GM18508 (cell line): ENCODE results near the gene WDR54.
"Not testable (repeated sequence)": the region's sequence is repeated elsewhere in the genome, so short reads cannot be mapped to it uniquely, and the experiment has no call there.

Experiments used
- ATAC-seq: cut with Tn5 transposase; IDR thresholded peaks from one replicate; pipeline ENCODE4 v1.9.1; 2021; ENCODE audit warnings: moderate number of reproducible peaks; ENCODE audit not compliant: insufficient read depth, unreplicated experiment

Gene WDR54

GRCh38 chr2:74399785-74400184 lies 21.7 kb upstream of the WDR54 start:
- no peak for ATAC-seq

DNA sequence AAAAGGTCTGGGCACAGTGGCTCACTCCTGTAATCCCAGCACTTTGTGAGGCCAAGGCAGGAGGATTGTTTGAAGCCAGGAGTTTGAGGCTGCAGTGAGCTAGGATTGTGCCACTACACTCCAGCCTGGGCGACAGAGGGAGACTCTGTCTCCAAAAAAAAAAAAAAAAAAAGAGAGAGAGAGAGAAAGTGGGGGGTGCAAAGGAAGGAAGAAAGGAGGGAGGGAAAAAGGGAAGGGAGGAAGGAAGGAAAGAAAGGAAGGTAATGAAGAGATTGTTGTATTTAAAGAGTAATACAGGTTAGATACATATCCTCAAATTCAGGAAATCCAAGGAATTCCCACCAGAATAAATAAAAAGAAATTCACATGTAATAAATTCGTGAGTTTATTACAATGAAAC lies 19.6 kb upstream of the WDR54 start:
- no peak for ATAC-seq

DNA sequence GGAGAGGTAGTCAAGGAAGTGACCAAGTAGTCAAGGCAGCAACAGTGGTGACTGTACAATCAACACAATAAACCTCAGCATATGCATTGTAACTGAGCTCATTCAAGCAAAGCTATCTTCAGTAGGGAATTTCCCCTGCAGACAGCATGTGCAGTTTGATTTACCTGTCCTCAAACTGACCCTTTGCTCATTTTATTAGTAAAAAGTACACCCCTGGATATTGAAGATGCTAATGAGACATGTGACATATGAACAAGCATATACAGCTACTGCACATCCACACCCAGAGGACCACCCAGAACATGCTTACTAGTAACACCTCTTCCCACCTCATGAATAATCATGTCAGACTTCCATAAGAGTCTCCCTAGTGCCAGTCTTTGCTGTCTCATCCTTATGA lies 15.5 kb upstream of the WDR54 start:
- ATAC-seq = no peak

- ATAC-seq = no peak
Observed at GRCh38 chr2:74407682-74408081, 13.8 kb upstream of the WDR54 start.

- no peak for ATAC-seq
Observed at GRCh38 chr2:74413001-74413698, 8.4 kb upstream of the WDR54 start.

- no peak for ATAC-seq
Observed at GRCh38 chr2:74414441-74414840, 7.1 kb upstream of the WDR54 start.

- ATAC-seq = no peak
Observed at GRCh38 chr2:74414881-74415761, 6.4 kb upstream of the WDR54 start.

GRCh38 chr2:74415762-74416395 lies 5.7 kb upstream of the WDR54 start:
- no peak for ATAC-seq

DNA sequence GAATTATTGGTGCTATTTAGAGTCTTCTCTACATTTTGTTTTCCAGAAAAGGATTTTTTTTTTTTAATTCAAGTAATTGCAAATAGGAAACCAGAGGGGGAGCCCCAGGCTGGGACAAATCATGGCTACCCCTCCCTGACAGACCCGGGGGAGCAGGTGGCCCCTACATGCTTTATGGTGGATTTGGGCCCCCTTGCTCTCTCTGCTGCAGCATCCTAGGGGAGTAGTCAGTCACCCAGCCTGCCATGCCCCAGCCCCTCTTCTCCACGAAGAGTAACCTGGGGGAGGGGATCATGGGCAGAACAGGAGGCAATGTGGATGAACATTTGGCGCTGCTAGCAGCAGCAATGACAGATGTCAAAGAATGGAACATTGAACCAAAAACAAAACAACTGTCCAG lies 4.8 kb upstream of the WDR54 start:
- ATAC-seq = no peak

- no peak for ATAC-seq
Observed at GRCh38 chr2:74417197-74417596, 4.3 kb upstream of the WDR54 start.

- no peak for ATAC-seq
Observed at GRCh38 chr2:74417763-74418162, 3.8 kb upstream of the WDR54 start.

DNA sequence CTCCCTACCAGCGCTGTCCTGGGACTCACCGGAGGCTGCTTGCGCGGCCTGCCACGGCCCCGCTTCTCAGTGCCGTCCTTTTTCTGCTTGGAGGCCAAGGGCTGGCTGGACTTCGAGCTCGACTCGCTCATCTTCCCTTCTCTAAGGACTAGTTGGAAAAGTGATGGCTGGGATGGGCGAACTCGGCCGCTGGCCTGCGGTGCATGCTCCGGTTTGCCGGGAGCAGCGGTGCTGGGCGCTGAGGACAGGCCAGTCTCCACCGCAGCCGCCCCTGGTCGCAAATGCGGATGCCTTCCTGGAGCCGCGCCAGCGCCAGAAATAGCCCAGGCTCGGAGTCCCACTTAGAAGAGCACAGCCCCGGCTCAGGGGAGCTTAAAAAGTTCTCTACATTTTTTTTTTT lies 3.2 kb upstream of the WDR54 start:
- ATAC-seq = no peak

DNA sequence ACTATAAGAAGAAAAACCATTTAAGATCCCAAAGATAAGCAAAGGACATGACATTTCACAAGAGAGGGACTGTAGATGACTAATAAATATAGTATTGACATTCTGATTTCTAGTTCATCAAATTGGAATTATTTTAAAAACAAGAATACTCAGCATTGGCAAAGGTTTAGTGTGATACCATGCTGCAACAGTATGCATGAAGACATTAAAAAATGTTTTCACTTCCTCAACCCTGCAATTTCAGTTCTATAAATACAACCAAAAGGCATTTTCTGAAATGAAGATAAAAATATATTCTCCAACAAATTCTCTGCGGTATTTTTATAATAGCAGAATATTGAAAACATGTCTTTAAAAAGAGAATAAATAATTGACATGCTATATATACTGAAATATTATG lies 2.2 kb upstream of the WDR54 start:
- ATAC-seq = no peak

GRCh38 chr2:74420006-74420405 lies 1.5 kb upstream of the WDR54 start:
- no peak for ATAC-seq

- not testable (repeated sequence) for ATAC-seq
Observed at GRCh38 chr2:74420443-74421103, 957 bp upstream of the WDR54 start.

DNA sequence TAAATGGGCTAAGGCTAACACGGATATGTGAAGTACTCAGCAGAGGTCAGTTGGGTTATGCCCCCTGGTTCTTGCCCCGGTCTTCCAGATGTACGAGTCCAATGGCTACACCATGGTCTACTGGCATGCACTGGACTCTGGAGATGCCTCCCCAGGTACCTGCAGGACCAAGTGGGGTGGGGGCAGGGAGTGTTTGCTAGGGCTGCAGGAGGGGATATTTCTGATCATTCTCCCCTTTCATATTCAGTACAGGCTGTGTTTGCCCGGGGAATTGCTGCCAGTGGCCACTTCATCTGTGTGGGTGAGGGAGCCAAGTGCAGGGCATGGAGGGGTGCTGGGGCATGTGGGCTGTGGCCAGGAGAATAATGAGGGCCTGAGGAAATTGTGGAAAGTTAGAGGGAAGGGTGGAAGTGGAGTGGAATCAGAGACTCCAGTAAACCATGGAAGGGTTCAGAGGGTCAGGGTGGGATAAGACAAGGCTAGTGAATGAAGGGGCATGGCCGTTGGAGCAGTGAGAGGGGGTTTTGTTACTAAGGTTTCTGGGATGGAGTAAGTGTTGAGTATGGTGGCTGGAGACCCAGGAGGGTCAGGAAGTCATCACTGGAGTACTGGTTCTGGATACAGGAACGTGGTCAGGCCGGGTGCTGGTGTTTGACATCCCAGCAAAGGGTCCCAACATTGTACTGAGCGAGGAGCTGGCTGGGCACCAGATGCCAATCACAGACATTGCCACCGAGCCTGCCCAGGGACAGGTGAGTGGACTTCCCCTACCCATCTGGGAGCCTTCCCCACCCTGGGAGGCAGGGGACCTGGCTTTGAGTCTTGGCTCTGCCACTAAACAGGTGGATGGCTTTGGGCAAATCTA lies 1.9 kb downstream of the WDR54 start:
- no peak for ATAC-seq

DNA sequence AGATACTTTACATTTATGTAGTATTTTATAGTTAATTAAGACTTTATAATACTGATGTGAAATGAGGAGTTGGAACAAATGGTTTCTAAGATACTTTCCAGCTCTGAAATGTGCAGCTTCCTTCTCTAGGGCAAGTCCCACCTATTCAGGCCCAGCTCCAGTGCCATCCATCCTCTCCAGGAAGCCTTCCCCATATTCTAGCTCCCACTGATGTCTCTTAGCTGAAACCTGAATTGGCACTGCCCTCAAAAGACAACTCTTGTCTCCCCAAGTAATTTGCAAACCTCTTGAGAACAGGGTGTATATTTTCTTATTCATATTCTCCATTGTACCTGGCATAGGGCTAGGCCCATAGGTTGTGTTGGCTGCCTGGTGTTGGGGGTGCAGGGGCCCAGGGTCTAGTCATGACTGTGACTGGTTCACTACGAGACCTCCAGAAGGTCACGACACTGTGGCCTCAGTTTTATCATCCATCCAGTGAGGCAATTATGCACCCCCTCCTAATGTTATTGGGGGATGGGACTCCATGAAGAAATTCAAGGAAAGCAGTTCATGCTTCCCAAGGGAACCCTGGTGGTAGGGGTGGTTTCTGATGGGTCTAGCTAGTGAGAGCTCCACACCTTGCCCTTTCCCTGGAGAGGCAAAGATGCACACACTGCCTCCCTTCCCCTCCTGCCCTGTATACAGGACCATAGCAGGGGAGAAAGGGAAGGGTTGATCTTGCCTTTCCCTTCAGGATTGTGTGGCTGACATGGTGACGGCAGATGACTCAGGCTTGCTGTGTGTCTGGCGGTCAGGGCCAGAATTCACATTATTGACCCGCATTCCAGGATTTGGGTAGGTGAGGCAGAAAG lies 2.8 kb downstream of the WDR54 start:
- no peak for ATAC-seq

- ATAC-seq = no peak
Observed at GRCh38 chr2:74424995-74425406, 3.5 kb downstream of the WDR54 start.

DNA sequence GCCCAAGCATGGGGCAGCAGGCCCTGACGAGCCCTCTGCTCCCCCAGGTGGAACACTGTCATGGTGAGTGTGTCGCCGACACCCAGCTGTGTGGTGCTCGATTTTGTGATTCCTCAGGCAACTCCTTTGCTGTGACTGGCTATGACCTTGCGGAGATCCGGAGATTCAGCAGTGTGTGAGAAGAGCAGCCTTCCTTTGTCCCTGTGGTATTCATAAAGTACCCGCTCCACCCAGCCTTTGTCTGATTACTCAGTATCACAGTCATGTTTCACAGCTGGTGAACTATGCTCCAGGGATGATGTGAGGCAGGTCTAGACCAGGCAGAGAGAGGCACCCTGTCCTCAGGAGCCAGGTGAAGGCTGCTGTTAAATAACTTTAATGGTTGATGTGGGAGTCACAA lies 4.0 kb downstream of the WDR54 start:
- ATAC-seq = no peak
